Fibroblast of lung (primary cell): Measurements from ENCODE around the gene MCM6. TPM values are rescaled to one million over a fixed set of nuclear protein-coding genes. Genes with fewer than 3 reads are reported as not detected.
"Not testable (repeated sequence)": the region's sequence is repeated elsewhere in the genome, so short reads cannot be mapped to it uniquely, and the experiment has no call there.

ENCODE experiments used
- DNase-seq, 2 donors: peaks; one replicate each; pipeline versions ENCODE4 v3.0.0 to v3.0.0-alpha.2; 2010; ENCODE audit warnings: low read depth in 2 of 2
- H2AFZ ChIP-seq: 2 replicates; pipeline ENCODE4 v1.5.1; 2012; ENCODE audit warnings: low read length, control low read depth, inconsistent platforms
- H3K27ac ChIP-seq: 2 replicates; pipeline ENCODE4 v1.5.1; 2011; ENCODE audit warnings: low read length, control low read depth; ENCODE audit not compliant: insufficient read depth
- H3K27me3 ChIP-seq: 2 replicates; pipeline ENCODE4 v1.5.1; 2011; ENCODE audit warnings: mild to moderate bottlenecking, low read length; ENCODE audit not compliant: control insufficient read depth, insufficient read depth
- H3K36me3 ChIP-seq: 2 replicates; pipeline ENCODE4 v1.5.1; 2011; ENCODE audit warnings: low read length; ENCODE audit not compliant: control insufficient read depth, insufficient read depth
- H3K4me1 ChIP-seq: 2 replicates; pipeline ENCODE4 v1.5.1; 2011; ENCODE audit warnings: low read length; ENCODE audit not compliant: control insufficient read depth, insufficient read depth; ENCODE audit errors: extremely low read depth
- H3K4me2 ChIP-seq: 2 replicates; pipeline ENCODE4 v1.5.1; 2011; ENCODE audit warnings: low read length, control low read depth; ENCODE audit not compliant: insufficient read depth; ENCODE audit errors: extremely low read depth
- H3K4me3 ChIP-seq, 4 experiments: fragments of 200-600 bp in 1 of 4; sonication (generic) in 1 of 4; replicated peaks in 1 of 4; 2 replicates each; pipeline ENCODE4 v1.5.1; 2011 to 2016; ENCODE audit warnings: low read length in 4 of 4, low read depth in 3 of 4, mild to moderate bottlenecking in 3 of 4, control low read depth in 2 of 4, inconsistent platforms in 1 of 4, mixed read lengths in 1 of 4; ENCODE audit not compliant: insufficient read depth in 1 of 4; ENCODE audit errors: control extremely low read depth in 1 of 4
- H3K79me2 ChIP-seq: 2 replicates; pipeline ENCODE4 v1.5.1; 2012; ENCODE audit warnings: mild to moderate bottlenecking, low read length, inconsistent platforms; ENCODE audit not compliant: control insufficient read depth, insufficient read depth
- H3K9ac ChIP-seq: 2 replicates; pipeline ENCODE4 v1.5.1; 2011; ENCODE audit warnings: mild to moderate bottlenecking, low read length, control low read depth; ENCODE audit not compliant: insufficient read depth
- H3K9me3 ChIP-seq: 2 replicates; pipeline ENCODE4 v1.5.1; 2012; ENCODE audit warnings: low read depth, low read length; ENCODE audit not compliant: control insufficient read depth, insufficient read depth
- H4K20me1 ChIP-seq: 2 replicates; pipeline ENCODE4 v1.5.1; 2011; ENCODE audit warnings: low read length; ENCODE audit not compliant: control insufficient read depth, insufficient read depth; ENCODE audit errors: extremely low read depth
- CTCF ChIP-seq, 2 donors: IDR thresholded peaks in 1 of 2; conservative IDR thresholded peaks in 1 of 2; 1 replicate in 1 of 2; 2 replicates in 1 of 2; pipeline ENCODE4 v1.5.1; 2011 to 2012; ENCODE audit warnings: low read length in 2 of 2, control low read depth in 1 of 2, inconsistent platforms in 1 of 2, low read depth in 1 of 2, mild to moderate bottlenecking in 1 of 2
- EZH2 ChIP-seq: IDR thresholded peaks from 2 replicates; pipeline ENCODE4 v1.5.1; 2012; ENCODE audit warnings: low read length, control low read depth, mild to moderate bottlenecking; ENCODE audit errors: missing control alignments
- polyA plus RNA-seq, 2 donors: library from polyadenylated mRNA; depleted of rRNA in 1 of 2; stranded (reverse) in 1 of 2; unstranded in 1 of 2; fragments of >200 nt; gene quantifications; 2 replicates each; pipeline ENCODE4 v1.2.1, GENCODE V29; 2011 to 2012; ENCODE audit warnings: missing spikeins in 1 of 2
- total RNA-seq: library from RNA; depleted of rRNA; stranded (reverse); fragments of >200 nt; gene quantifications from 2 replicates; pipeline ENCODE4 v1.2.1, GENCODE V29; 2014

The MCM6 gene
- total and polyA plus RNA-seq, 2 donors (not counting 1 experiment from before 2014, with no cell fraction given): 11.2 to 36.0 TPM

- no peak overlapping the region for H3K4me2 ChIP-seq
- no peak for DNase-seq
- H3K27me3 ChIP-seq: no peaks in the 10 kb centered on the region
- H3K79me2 ChIP-seq: no peaks in the 10 kb centered on the region
- TF ChIP-seq CTCF (conservative IDR thresholded peaks at IDR 0.05 in 1 of 2, IDR thresholded peaks at IDR 0.05 in 1 of 2; ENCODE audit: low read depth in 1 of 2, low read length in 2 of 2): no peak
- TF ChIP-seq EZH2: no peak
- no peak overlapping the region for H2AFZ ChIP-seq
- H3K4me1 ChIP-seq: no peaks in the 10 kb centered on the region
- no peaks in the 10 kb centered on the region for H3K9me3 ChIP-seq
- H3K36me3 ChIP-seq: no peaks in the 10 kb centered on the region
- H3K4me3 ChIP-seq: no peak overlapping the region
- H3K9ac ChIP-seq: no peak overlapping the region
- H4K20me1 ChIP-seq: no peaks in the 10 kb centered on the region
- no peak overlapping the region for H3K27ac ChIP-seq
These were observed 17.1 kb upstream of the MCM6 start for GRCh38 chr2:135893374-135893794.

GRCh38 chr2:135890835-135891234 is 14.6 kb upstream of the MCM6 start:
- Histone ChIP-seq H3K4me3 (no peak overlapping the region), H3K4me1 (no peaks in the 10 kb centered on the region), H4K20me1 (no peaks in the 10 kb centered on the region), H3K36me3 (no peaks in the 10 kb centered on the region), H3K4me2 (no peak overlapping the region), H3K79me2 (no peaks in the 10 kb centered on the region), H3K27me3 (no peaks in the 10 kb centered on the region), H3K9me3 (no peaks in the 10 kb centered on the region), H3K9ac (no peak overlapping the region), H2AFZ (no peak overlapping the region), H3K27ac (no peak overlapping the region)
- DNase-seq: no peak
- TF ChIP-seq EZH2 (no peak), CTCF (conservative IDR thresholded peaks at IDR 0.05 in 1 of 2, IDR thresholded peaks at IDR 0.05 in 1 of 2; ENCODE audit: low read depth in 1 of 2, low read length in 2 of 2) (no peak)

- no peak for TF ChIP-seq CTCF (conservative IDR thresholded peaks at IDR 0.05 in 1 of 2, IDR thresholded peaks at IDR 0.05 in 1 of 2; ENCODE audit: low read depth in 1 of 2, low read length in 2 of 2)
- no peak for TF ChIP-seq EZH2
- Histone ChIP-seq H2AFZ (no peak overlapping the region), H3K9me3 (no peaks in the 10 kb centered on the region), H3K9ac (no peak overlapping the region), H3K27ac (no peak overlapping the region), H3K4me2 (no peak overlapping the region), H3K27me3 (no peaks in the 10 kb centered on the region), H3K79me2 (no peaks in the 10 kb centered on the region), H3K36me3 (no peaks in the 10 kb centered on the region), H4K20me1 (no peaks in the 10 kb centered on the region), H3K4me1 (no peaks in the 10 kb centered on the region), H3K4me3 (no peak overlapping the region)
- no peak for DNase-seq
These were observed 13.9 kb upstream of the MCM6 start for GRCh38 chr2:135890149-135890548.

GRCh38 chr2:135888587-135888986 is 12.3 kb upstream of the MCM6 start:
- not testable (repeated sequence) for H3K9ac ChIP-seq, H3K4me3 ChIP-seq, H3K79me2 ChIP-seq, H4K20me1 ChIP-seq, H3K4me1 ChIP-seq, H3K36me3 ChIP-seq, H3K27me3 ChIP-seq, H3K27ac ChIP-seq, H3K9me3 ChIP-seq, DNase-seq, H3K4me2 ChIP-seq, H2AFZ ChIP-seq
